Measurements from ENCODE around the gene MAST3.

DNA sequence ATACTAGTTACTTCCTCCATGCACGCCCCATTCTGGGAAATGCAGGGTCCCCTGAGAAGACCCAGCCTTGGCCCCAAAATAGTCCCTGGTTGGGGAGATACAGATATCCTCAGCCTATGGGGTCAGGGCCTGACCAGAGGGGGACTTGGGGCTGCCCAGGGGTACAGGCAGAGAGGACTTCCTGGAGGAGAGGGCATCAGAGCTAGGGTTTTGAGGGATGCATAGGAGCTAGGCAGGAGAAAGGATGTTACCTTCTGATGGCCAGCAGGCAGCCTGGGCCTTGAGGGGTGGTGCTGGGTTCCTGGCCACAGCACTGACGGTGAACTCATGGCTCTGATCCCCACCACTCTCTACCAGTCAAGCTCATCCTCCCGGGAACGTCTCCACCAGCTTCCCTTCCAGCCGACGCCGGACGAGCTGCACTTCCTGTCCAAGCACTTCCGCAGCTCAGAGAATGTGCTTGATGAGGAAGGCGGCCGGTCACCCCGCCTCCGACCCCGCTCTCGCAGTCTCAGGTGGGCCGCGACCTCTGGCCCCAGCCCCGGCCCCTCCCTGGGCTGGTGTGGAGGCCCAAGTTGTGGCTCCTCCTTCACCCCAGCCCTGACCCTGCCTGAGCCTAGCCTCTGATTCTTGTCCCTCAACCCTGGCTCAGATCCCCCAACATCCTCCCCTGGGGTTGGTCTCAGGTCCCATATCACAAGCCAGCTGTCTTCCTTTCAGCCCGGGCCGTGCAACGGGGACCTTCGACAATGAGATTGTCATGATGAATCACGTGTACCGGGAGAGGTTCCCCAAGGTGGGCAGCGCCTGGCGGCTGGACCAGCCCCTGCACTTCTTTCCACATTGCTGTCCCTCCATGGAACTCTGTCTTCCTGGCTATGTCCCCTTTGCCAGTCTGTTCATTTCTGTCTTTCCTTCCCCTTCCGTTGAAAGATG, 25.6 kb downstream of the MAST3 start:
- TF ChIP-seq, protein P1, sequence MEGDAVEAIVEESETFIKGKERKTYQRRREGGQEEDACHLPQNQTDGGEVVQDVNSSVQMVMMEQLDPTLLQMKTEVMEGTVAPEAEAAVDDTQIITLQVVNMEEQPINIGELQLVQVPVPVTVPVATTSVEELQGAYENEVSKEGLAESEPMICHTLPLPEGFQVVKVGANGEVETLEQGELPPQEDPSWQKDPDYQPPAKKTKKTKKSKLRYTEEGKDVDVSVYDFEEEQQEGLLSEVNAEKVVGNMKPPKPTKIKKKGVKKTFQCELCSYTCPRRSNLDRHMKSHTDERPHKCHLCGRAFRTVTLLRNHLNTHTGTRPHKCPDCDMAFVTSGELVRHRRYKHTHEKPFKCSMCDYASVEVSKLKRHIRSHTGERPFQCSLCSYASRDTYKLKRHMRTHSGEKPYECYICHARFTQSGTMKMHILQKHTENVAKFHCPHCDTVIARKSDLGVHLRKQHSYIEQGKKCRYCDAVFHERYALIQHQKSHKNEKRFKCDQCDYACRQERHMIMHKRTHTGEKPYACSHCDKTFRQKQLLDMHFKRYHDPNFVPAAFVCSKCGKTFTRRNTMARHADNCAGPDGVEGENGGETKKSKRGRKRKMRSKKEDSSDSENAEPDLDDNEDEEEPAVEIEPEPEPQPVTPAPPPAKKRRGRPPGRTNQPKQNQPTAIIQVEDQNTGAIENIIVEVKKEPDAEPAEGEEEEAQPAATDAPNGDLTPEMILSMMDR (IDR thresholded peaks at IDR 0.05), result no peak
- TF ChIP-seq POLR2A (IDR thresholded peaks at IDR 0.05), result no peak

Measured in uterus (tissue), 2 donors.